ENCODE measurements around the gene NR2F2.
A peak's percentile ranks its signal among the peaks of the same experiment; 100 is the strongest.

- TF ChIP-seq CTCF (IDR thresholded peaks at IDR 0.05) (peak; percentile 60 to 67 (median 64)), POLR2A (IDR thresholded peaks at IDR 0.05) (no peak)
These were observed 15.3 kb downstream of the NR2F2 start for GRCh38 chr15:96345560-96346399.

Measured in right lobe of liver (tissue), 4 donors.